Right kidney (tissue), 9 donors: ENCODE results near the gene PMF1.
"Not testable (repeated sequence)": the region's sequence is repeated elsewhere in the genome, so short reads cannot be mapped to it uniquely, and the experiment has no call there.

Experiments
- DNase-seq: peaks from one replicate; pipeline ENCODE4 v3.0.0-alpha.2; 2016
- long read RNA-seq, 8 donors: transcript quantifications; one replicate each; lab custom pipeline, GENCODE V29; 2026

Gene PMF1
- long read RNA-seq, donor 1, transcript PMF1-202 (5 exons, 1,068 nt), result major isoform, 33 of 79 reads
- long read RNA-seq, donor 1, partial matches to known transcripts, result 37 of 79 reads
- long read RNA-seq, donor 1, other reads (novel, unspliced or antisense), result 5 of 79 reads
- long read RNA-seq, donor 2, transcript PMF1-202 (5 exons, 1,068 nt), result major isoform, 32 of 34 reads
- long read RNA-seq, donor 2, partial matches to known transcripts, result 0 of 34 reads
- long read RNA-seq, donor 2, other reads (novel, unspliced or antisense), result 0 of 34 reads
- long read RNA-seq, donor 3, transcript PMF1-202 (5 exons, 1,068 nt), result major isoform, 17 of 18 reads
- long read RNA-seq, donor 3, partial matches to known transcripts, result 0 of 18 reads
- long read RNA-seq, donor 3, other reads (novel, unspliced or antisense), result 0 of 18 reads
- long read RNA-seq, donor 4, transcript PMF1-202 (5 exons, 1,068 nt), result major isoform, 32 of 33 reads
- long read RNA-seq, donor 4, partial matches to known transcripts, result 0 of 33 reads
- long read RNA-seq, donor 4, other reads (novel, unspliced or antisense), result 0 of 33 reads
- long read RNA-seq, donor 5, transcript PMF1-202 (5 exons, 1,068 nt), result major isoform, 62 of 66 reads
- long read RNA-seq, donor 5, partial matches to known transcripts, result 0 of 66 reads
- long read RNA-seq, donor 5, other reads (novel, unspliced or antisense), result 0 of 66 reads
- long read RNA-seq, donor 6, transcript PMF1-202 (5 exons, 1,068 nt), result major isoform, 27 of 31 reads
- long read RNA-seq, donor 6, partial matches to known transcripts, result 0 of 31 reads
- long read RNA-seq, donor 6, other reads (novel, unspliced or antisense), result 0 of 31 reads
- long read RNA-seq, donor 7, transcript PMF1-202 (5 exons, 1,068 nt), result major isoform, 50 of 111 reads
- long read RNA-seq, donor 7, partial matches to known transcripts, result 59 of 111 reads
- long read RNA-seq, donor 7, other reads (novel, unspliced or antisense), result 0 of 111 reads
- long read RNA-seq, donor 8, transcript PMF1-202 (5 exons, 1,068 nt), result major isoform, 35 of 42 reads
- long read RNA-seq, donor 8, partial matches to known transcripts, result 6 of 42 reads
- long read RNA-seq, donor 8, other reads (novel, unspliced or antisense), result 0 of 42 reads

- DNase-seq, result peak; percentile 100
Measured at GRCh38 chr1:156212833-156213643, at the start of gene PMF1. Gene PMF1 (plus strand): TSS chr1:156213007. CDS start chr1:156213016, 9 bp downstream.

- no peak for DNase-seq
Measured at GRCh38 chr1:156163712-156164111, 49.1 kb upstream of the PMF1 start.

DNA sequence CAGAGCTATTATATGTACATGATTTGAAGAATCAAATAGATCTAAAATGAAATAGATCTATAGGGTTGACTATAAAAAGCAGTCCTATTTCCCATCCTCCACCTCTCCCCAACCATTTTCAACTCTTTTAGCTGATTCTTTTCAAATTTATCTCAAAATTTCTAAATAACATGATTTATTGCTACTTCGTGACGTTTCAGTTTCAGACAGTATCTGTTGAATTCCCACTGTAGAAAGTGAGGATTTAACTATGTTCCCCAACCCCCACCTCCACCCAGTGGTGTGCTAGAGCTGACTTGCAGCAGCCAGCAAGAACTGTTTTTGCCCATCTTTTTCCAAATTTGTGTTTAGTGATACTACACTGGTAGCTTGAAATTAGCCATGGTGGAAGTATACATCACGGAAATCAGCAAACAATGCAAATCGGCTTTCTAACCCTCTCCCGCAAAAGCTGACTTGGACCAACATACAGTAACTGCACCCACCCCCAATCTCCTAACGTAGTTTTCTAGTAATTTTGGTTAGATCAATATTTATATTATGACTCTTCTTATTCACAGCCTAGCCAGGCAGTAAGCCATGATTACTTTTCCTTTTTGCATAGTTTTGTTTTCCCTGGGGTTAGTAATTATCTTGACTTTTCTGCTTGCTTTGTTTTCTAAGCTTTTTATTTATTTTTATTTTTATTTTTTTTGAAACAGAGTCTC is 48.5 kb upstream of the PMF1 start:
- no peak for DNase-seq

DNA sequence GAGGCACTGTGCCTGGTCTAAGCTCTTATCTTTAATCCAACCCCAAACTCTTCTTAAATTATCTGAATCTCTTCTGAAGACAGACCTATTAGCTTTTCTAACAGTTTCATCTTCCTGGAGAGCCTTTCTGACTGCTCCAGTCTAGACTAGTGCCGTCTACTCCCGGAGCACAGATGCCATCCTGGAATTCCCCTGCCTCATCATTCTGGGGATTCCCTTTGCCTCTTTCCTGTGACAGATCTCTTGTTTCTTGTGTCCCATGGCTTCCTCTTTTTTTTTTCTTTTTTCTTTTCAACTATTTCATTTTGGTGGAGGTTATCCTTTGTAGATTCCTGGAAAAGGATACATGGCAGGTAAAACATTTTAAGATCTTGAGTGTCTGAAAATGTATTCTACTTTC is 47.7 kb upstream of the PMF1 start:
- DNase-seq, result no peak

GRCh38 chr1:156167536-156167935 is 45.3 kb upstream of the PMF1 start:
- DNase-seq, result no peak

DNA sequence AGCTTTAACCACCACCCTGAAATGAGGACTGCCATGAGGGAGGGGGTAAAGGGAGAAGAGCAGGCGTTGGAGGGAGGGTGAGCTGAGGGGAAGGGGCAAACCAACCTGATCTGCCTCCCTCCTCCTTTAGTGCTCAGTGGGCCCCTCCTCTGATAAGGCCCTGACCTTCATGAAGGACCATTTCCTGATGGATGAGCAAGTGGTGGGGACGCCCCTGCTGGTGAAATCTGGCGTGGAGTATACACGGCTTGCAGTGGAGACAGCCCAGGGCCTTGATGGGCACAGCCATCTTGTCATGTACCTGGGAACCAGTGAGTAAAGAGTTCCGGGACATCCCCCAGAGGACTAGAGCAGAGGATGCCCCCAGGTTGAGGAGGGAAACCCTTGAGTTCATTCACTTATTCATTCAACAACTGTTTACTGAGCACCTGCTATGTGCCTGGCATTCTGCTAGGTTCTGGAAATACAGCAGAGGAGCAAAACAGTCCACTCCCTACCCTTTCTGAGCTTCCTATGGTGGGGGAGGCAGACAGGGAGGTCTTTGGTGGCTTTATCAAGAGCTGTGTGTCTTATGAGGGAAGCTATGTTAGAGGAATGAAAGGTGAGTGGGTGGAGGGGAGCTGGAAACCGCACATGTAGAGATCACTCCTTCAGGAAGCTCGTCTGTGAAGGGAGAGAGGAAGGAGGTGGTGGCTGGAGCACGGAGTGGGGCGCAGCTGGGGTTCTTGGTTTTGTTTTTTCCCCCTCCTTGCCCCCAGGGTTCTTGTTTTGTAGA is 39.9 kb upstream of the PMF1 start:
- no peak for DNase-seq

DNA sequence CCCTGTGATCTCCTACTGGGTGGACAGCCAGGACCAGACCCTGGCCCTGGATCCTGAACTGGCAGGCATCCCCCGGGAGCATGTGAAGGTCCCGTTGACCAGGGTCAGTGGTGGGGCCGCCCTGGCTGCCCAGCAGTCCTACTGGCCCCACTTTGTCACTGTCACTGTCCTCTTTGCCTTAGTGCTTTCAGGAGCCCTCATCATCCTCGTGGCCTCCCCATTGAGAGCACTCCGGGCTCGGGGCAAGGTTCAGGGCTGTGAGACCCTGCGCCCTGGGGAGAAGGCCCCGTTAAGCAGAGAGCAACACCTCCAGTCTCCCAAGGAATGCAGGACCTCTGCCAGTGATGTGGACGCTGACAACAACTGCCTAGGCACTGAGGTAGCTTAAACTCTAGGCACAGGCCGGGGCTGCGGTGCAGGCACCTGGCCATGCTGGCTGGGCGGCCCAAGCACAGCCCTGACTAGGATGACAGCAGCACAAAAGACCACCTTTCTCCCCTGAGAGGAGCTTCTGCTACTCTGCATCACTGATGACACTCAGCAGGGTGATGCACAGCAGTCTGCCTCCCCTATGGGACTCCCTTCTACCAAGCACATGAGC is 36.1 kb upstream of the PMF1 start:
- DNase-seq, result no peak

GRCh38 chr1:156177919-156178654 is 34.7 kb upstream of the PMF1 start:
- DNase-seq, result no peak

GRCh38 chr1:156180471-156180870 is 32.3 kb upstream of the PMF1 start:
- no peak for DNase-seq

DNA sequence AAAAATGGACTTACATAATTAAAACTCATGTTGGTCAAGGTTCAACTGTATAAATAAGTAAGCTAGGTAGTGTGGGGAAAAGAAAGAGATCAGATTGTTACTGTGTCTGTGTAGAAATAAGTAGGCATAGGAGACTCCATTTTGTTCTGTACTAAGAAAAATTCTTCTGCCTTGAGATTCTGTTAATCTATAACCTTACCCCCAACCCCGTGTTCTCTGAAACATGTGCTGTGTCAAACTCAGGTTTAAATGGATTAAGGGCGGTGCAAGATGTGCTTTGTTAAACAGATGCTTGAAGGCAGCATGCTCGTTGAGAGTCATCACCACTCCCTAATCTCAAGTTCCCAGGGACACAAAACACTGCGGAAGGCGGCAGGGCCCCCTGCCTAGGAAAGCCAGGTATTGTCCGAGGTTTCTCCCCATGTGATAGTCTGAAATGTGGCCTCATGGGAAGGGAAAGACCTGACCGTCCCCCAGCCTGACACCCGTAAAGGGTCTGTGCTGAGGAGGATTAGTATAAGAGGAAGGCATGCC is 31.3 kb upstream of the PMF1 start:
- DNase-seq, result not testable (repeated sequence)

GRCh38 chr1:156182010-156182779 is 30.6 kb upstream of the PMF1 start:
- not testable (repeated sequence) for DNase-seq

DNA sequence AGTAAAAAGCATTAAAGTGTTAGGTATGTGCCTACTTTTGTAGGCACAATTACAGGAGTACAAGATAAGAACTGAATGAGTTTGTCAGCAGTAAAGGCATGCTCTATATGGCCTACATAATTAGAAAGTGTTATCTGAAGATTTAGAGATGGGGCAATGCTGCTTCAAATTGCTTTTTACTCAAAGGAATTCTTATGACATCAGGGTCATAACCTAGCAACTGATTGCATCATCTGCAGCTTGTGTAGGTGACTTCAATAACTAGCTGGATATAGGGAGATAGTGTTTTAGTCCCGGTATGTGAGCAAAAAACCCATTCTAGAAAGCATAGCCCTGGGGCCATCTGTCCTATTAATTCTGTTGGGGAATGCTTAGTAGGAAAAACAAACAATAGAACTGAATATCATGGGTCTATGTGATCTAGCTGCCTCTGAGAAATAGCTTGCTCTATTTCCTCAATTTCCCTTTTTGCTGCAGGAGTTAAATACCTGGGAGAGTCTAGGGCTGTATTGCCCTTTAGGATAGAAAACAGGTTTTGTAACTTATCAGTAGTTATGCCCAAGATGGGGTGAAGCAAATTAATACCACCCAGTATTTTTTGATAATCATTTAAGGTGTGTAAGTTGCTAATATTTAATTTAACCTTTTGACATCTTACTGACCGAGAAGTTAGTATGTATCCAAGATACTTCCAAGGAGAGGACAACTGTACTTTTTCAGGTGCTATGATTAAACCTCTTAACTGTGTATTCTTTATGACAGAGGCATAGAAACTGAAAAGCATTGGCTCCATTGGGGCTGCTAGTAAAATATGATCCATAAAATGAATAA is 26.2 kb upstream of the PMF1 start:
- DNase-seq, result not testable (repeated sequence)

GRCh38 chr1:156190265-156190664 is 22.5 kb upstream of the PMF1 start:
- DNase-seq, result not testable (repeated sequence)

- no peak for DNase-seq
Measured at GRCh38 chr1:156191292-156191964, 21.4 kb upstream of the PMF1 start.

DNA sequence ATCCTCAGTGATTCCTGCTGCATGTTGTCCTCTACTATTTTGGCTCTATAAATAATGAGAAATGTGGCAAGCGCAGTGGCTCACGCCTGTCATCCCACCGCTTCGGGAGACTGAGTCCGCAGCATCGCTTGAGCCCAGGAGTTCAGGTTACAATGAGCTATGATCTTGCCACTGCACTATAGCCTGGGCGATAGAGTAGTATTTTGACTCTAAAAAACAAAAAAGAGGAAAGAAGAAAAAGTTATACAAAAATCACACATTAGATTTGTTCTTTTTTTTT is 19.7 kb upstream of the PMF1 start:
- no peak for DNase-seq

GRCh38 chr1:156193488-156194299 is 19.1 kb upstream of the PMF1 start, which contains the start of gene SLC25A44:
Gene SLC25A44 (plus strand): TSS chr1:156194104. CDS start chr1:156199848, 5,744 bp downstream.
- DNase-seq, result peak; percentile 86
